HFFc6 (cell line): ENCODE measurements around the gene CFAP91. TPM values are rescaled to one million over a fixed set of nuclear protein-coding genes. Genes with fewer than 3 reads are reported as not detected.

Experiments used
- DNase-seq: peaks from one replicate; pipeline ENCODE4 v3.0.0-alpha.2; 2018
- H3K27ac Mint-ChIP-seq: 2 replicates; pipeline ENCODE4 v1.8.0; 2020; ENCODE audit warnings: mild to moderate bottlenecking, mixed read lengths
- H3K27me3 Mint-ChIP-seq: 2 replicates; pipeline ENCODE4 v1.8.0; 2021; ENCODE audit warnings: mild to moderate bottlenecking, moderate library complexity, mixed read lengths; ENCODE audit not compliant: insufficient read depth
- H3K36me3 Mint-ChIP-seq: 2 replicates; pipeline ENCODE4 v1.8.0; 2021; ENCODE audit warnings: low read depth, mixed read lengths
- H3K4me1 Mint-ChIP-seq: 2 replicates; pipeline ENCODE4 v1.8.0; 2020; ENCODE audit warnings: low read depth, mixed read lengths
- H3K4me3 Mint-ChIP-seq: 2 replicates; pipeline ENCODE4 v1.8.0; 2020; ENCODE audit warnings: mild to moderate bottlenecking, moderate library complexity, mixed read lengths
- H3K9me3 Mint-ChIP-seq: 2 replicates; pipeline ENCODE4 v1.8.0; 2020; ENCODE audit warnings: mild to moderate bottlenecking, mixed read lengths
- CTCF ChIP-seq: fragments of 200-600 bp; sonication (generic); IDR thresholded peaks from 2 replicates; pipeline ENCODE4 v1.5.0; 2021; ENCODE audit warnings: antibody characterized with exemption, mild to moderate bottlenecking
- total RNA-seq, 6 experiments: library from RNA; stranded (reverse); fragmentation: NEBNext Ultra II Directional; extraction: Animal tissue kit (Norgen Biotek cat#: 25700); gene quantifications; 2 replicates in 1 of 6; 3 replicates in 5 of 6; pipeline ENCODE4 v1.2.3, GENCODE V29; 2021

Gene CFAP91
- total RNA-seq, 6 experiments from 2014 or later = not detected

GRCh38 chr3:119683421-119683820, 19.4 kb upstream of the CFAP91 start:
- H3K9me3 Mint-ChIP-seq = peaks cover 8% of the 10 kb centered on the region
- no peak for TF ChIP-seq CTCF
- H3K27ac Mint-ChIP-seq = no peak overlapping the region
- DNase-seq = no peak
- no peaks in the 10 kb centered on the region for H3K36me3 Mint-ChIP-seq
- H3K4me3 Mint-ChIP-seq = no peak overlapping the region
- peaks cover 19% of the 10 kb centered on the region for H3K27me3 Mint-ChIP-seq
- no peaks in the 10 kb centered on the region for H3K4me1 Mint-ChIP-seq

GRCh38 chr3:119690043-119690656, 12.7 kb upstream of the CFAP91 start:
- peak; percentile 41 for DNase-seq
- Mint-ChIP-seq H3K4me1 (no peaks in the 10 kb centered on the region), H3K9me3 (peaks cover 8% of the 10 kb centered on the region), H3K27me3 (peaks cover 20% of the 10 kb centered on the region), H3K27ac (no peak overlapping the region), H3K36me3 (no peaks in the 10 kb centered on the region), H3K4me3 (no peak overlapping the region)
- TF ChIP-seq CTCF = peak; percentile 80

GRCh38 chr3:119695480-119695879, 7.3 kb upstream of the CFAP91 start:
- no peak overlapping the region for H3K27ac Mint-ChIP-seq
- H3K4me3 Mint-ChIP-seq = no peak overlapping the region
- no peak for TF ChIP-seq CTCF
- no peaks in the 10 kb centered on the region for H3K9me3 Mint-ChIP-seq
- peak; percentile 10 for DNase-seq
- no peaks in the 10 kb centered on the region for H3K36me3 Mint-ChIP-seq
- peaks cover 9% of the 10 kb centered on the region for H3K27me3 Mint-ChIP-seq
- no peaks in the 10 kb centered on the region for H3K4me1 Mint-ChIP-seq

GRCh38 chr3:119697394-119697793, 5.4 kb upstream of the CFAP91 start:
- TF ChIP-seq CTCF = no peak
- Mint-ChIP-seq H3K4me3 (no peak overlapping the region), H3K4me1 (peaks cover 6% of the 10 kb centered on the region; the same call in 1 of the 2 replicates), H3K9me3 (no peaks in the 10 kb centered on the region), H3K36me3 (no peaks in the 10 kb centered on the region), H3K27ac (no peak overlapping the region), H3K27me3 (peaks cover 9% of the 10 kb centered on the region)
- no peak for DNase-seq

- no peaks in the 10 kb centered on the region for H3K9me3 Mint-ChIP-seq
- H3K36me3 Mint-ChIP-seq = no peaks in the 10 kb centered on the region
- no peak overlapping the region for H3K4me3 Mint-ChIP-seq
- H3K27ac Mint-ChIP-seq = no peak overlapping the region
- H3K27me3 Mint-ChIP-seq = peaks cover 17% of the 10 kb centered on the region
- peaks cover 15% of the 10 kb centered on the region for H3K4me1 Mint-ChIP-seq
- TF ChIP-seq CTCF = no peak
- peak; percentile 16 for DNase-seq
Measured at GRCh38 chr3:119700269-119700919, 2.4 kb upstream of the CFAP91 start.
